ENCODE results near the gene KCNB1.

- TF ChIP-seq CTCF (IDR thresholded peaks at IDR 0.05) (no peak), POLR2A (IDR thresholded peaks at IDR 0.05) (no peak)
Observed at GRCh38 chr20:49526056-49526455, 43.6 kb upstream of the KCNB1 start.

All from uterus (tissue), 2 donors.